Endothelial cell of umbilical vein (primary cell): ENCODE measurements around the gene IFNGR1. TPM values are rescaled to one million over a fixed set of nuclear protein-coding genes. Genes with fewer than 3 reads are reported as not detected.
A peak's percentile ranks its signal among the peaks of the same experiment; 100 is the strongest.

Source experiments
- BruUV-seq: library from RNA; stranded (reverse); fragments of 400-500 nt; replicated peaks from 2 replicates; lab custom pipeline; 2021; lab: Mats Ljungman, UMichigan
- CTCF ChIA-PET: fragments of 300-600, 350-600 bp; sonication (Branson Sonifier 250); formaldehyde crosslinking; loops from one replicate; lab custom pipeline; 2021; ENCODE audit warnings: antibody characterized with exemption, inconsistent platforms; lab: Charles Lee
- POLR2A ChIA-PET: fragments of 300-600, 350-600 bp; sonication (Branson Sonifier 250); formaldehyde crosslinking; loops from one replicate; lab custom pipeline; 2021; ENCODE audit warnings: antibody characterized with exemption, inconsistent platforms; lab: Charles Lee
- DNase-seq: peaks from one replicate; pipeline ENCODE4 v3.0.0-alpha.2; 2011; ENCODE audit warnings: low read depth, low spot score
- FAIRE-seq: peaks from 2 replicates; lab custom pipeline; 2011; peaks lifted over from hg19 to GRCh38; lab: Jason Lieb, UNC
- H2AFZ ChIP-seq: 2 replicates; pipeline ENCODE4 v1.6.0; 2012; ENCODE audit warnings: low read depth, low read length, control low read depth, inconsistent platforms
- H3K27ac ChIP-seq: 2 replicates; pipeline ENCODE4 v1.5.1; 2011; ENCODE audit warnings: low read depth, mild to moderate bottlenecking, control low read depth, low read length, moderate library complexity; ENCODE audit not compliant: insufficient read depth
- H3K27me3 ChIP-seq, 2 experiments: 2 replicates each; pipeline versions ENCODE4 v1.6.0 to v1.6.1; 2011; ENCODE audit warnings: low read length in 2 of 2, mixed read lengths in 1 of 2; ENCODE audit not compliant: control insufficient read depth in 2 of 2, insufficient read depth in 2 of 2
- H3K36me3 ChIP-seq, 2 experiments: 2 replicates in 1 of 2; 3 replicates in 1 of 2; pipeline ENCODE4 v1.5.1; 2011; ENCODE audit warnings: low read length in 2 of 2, mild to moderate bottlenecking in 1 of 2, moderate library complexity in 1 of 2; ENCODE audit not compliant: control insufficient read depth in 2 of 2, insufficient read depth in 2 of 2; ENCODE audit errors: extremely low read depth in 1 of 2
- H3K4me1 ChIP-seq: 3 replicates; pipeline ENCODE4 v1.5.1; 2011; ENCODE audit warnings: mild to moderate bottlenecking, low read length; ENCODE audit not compliant: control insufficient read depth, insufficient read depth; ENCODE audit errors: extremely low read depth
- H3K4me2 ChIP-seq: 2 replicates; pipeline ENCODE4 v1.6.1; 2011; ENCODE audit warnings: low read length, control low read depth, mixed read lengths; ENCODE audit not compliant: insufficient read depth
- H3K4me3 ChIP-seq, 3 experiments: fragments of 200-600 bp in 1 of 3; sonication (generic), shearing (Covaris generic) in 1 of 3; replicated peaks in 1 of 3; 2 replicates each; pipeline ENCODE4 v1.5.1; 2011 to 2016; ENCODE audit warnings: control low read depth in 3 of 3, low read length in 3 of 3, mild to moderate bottlenecking in 2 of 3, inconsistent platforms in 1 of 3, low read depth in 1 of 3, moderate library complexity in 1 of 3; ENCODE audit not compliant: insufficient read depth in 1 of 3
- H3K79me2 ChIP-seq: 2 replicates; pipeline ENCODE4 v1.6.0; 2012; ENCODE audit warnings: low read length, inconsistent platforms; ENCODE audit not compliant: control insufficient read depth, insufficient read depth
- H3K9ac ChIP-seq: replicated peaks from 2 replicates; pipeline ENCODE3; 2011; ENCODE audit warnings: low read length, control low read depth; ENCODE audit not compliant: insufficient read depth; ENCODE audit errors: extremely low read depth
- H3K9me1 ChIP-seq: replicated peaks from 3 replicates; pipeline ENCODE4 v1.6.0; 2011; ENCODE audit warnings: mild to moderate bottlenecking, low read length; ENCODE audit not compliant: control insufficient read depth, insufficient read depth; ENCODE audit errors: extremely low read depth
- H3K9me3 ChIP-seq: replicated peaks from 2 replicates; pipeline ENCODE4 v1.5.1; 2012; ENCODE audit warnings: low read length, inconsistent platforms; ENCODE audit not compliant: control insufficient read depth, insufficient read depth
- H4K20me1 ChIP-seq: replicated peaks from 2 replicates; pipeline ENCODE3; 2011; ENCODE audit warnings: mild to moderate bottlenecking, low read length; ENCODE audit not compliant: control insufficient read depth, insufficient read depth; ENCODE audit errors: extremely low read depth
- CTCF ChIP-seq, 2 donors: IDR thresholded peaks; 1 replicate in 1 of 2; 2 replicates in 1 of 2; pipeline ENCODE4 v1.5.1; 2011; ENCODE audit warnings: low read length in 2 of 2, mild to moderate bottlenecking in 2 of 2, moderate library complexity in 2 of 2, control low read depth in 1 of 2, inconsistent platforms in 1 of 2, low read depth in 1 of 2; ENCODE audit not compliant: insufficient read depth in 1 of 2; ENCODE audit errors: extremely low read depth in 1 of 2
- EZH2 ChIP-seq: IDR thresholded peaks from 2 replicates; pipeline ENCODE4 v1.6.1; 2012; ENCODE audit warnings: borderline replicate concordance, low read depth, mild to moderate bottlenecking, moderate library complexity, low read length, inconsistent platforms; ENCODE audit not compliant: severe bottlenecking
- FOS ChIP-seq: IDR thresholded peaks from 2 replicates; pipeline ENCODE4 v1.6.1; 2011; ENCODE audit warnings: mild to moderate bottlenecking, low read length, moderate library complexity, borderline replicate concordance; ENCODE audit not compliant: insufficient read depth
- GATA2 ChIP-seq: IDR thresholded peaks from 2 replicates; pipeline ENCODE4 v1.7.0; 2011; ENCODE audit warnings: low read depth, mild to moderate bottlenecking, moderate library complexity, mixed read lengths, low read length; ENCODE audit not compliant: insufficient read length, insufficient read depth
- JUN ChIP-seq: IDR thresholded peaks from 2 replicates; pipeline ENCODE4 v1.6.1; 2011; ENCODE audit warnings: borderline replicate concordance, low read depth; ENCODE audit not compliant: insufficient read length, insufficient read depth
- MAX ChIP-seq: IDR thresholded peaks from 2 replicates; pipeline ENCODE4 v1.6.1; 2011; ENCODE audit not compliant: insufficient read depth, insufficient read length
- MYC ChIP-seq: IDR thresholded peaks from one replicate; pipeline ENCODE4 v1.6.1; 2011; ENCODE audit warnings: mild to moderate bottlenecking, low read depth, low read length
- POLR2A ChIP-seq: IDR thresholded peaks from 2 replicates; pipeline ENCODE4 v1.6.1; 2012; ENCODE audit warnings: low read depth, mild to moderate bottlenecking, control low read depth, low read length
- POLR2AphosphoS5 ChIP-seq: IDR thresholded peaks from 2 replicates; pipeline ENCODE4 v1.6.1; 2012; ENCODE audit warnings: low read depth, mild to moderate bottlenecking, control low read depth, low read length, moderate library complexity; ENCODE audit not compliant: insufficient read depth
- dilution Hi-C: fragments of 300-500 bp; cut with MboI; formaldehyde crosslinking; loops from one replicate; pipeline ENCODE4 v1.15.0; 2019; ENCODE audit warnings: low sequenced_read_pairs; ENCODE audit not compliant: extremely low pct_ligation_motif_present
- intact Hi-C: fragments of 100-400 bp; cut with micrococcal nuclease; formaldehyde crosslinking; loops from one replicate; pipeline ENCODE4 v1.10.0; 2022
- polyA plus RNA-seq, 4 experiments: library from polyadenylated mRNA; depleted of rRNA in 3 of 4; stranded (reverse) in 3 of 4; unstranded in 1 of 4; fragments of >200 nt; gene quantifications; 2 replicates each; pipeline versions ENCODE4 v1.2.1 to v1.2.3, GENCODE V29; 2011 to 2012; ENCODE audit warnings: missing spikeins in 1 of 4
- total RNA-seq: library from RNA; stranded (reverse); gene quantifications from 2 replicates; pipeline ENCODE4 v1.2.3, GENCODE V29; 2021

Gene IFNGR1
- total and polyA plus RNA-seq, 2 donors (not counting 3 experiments of a cell fraction or from before 2014, with no cell fraction given): 19.1 to 31.2 TPM

GRCh38 chr6:137197684-137198645, 21.2 kb downstream of the IFNGR1 start:
- no peaks in the 10 kb centered on the region for H3K4me1 ChIP-seq
- H2AFZ ChIP-seq: no peak overlapping the region
- no peak overlapping the region for H3K27ac ChIP-seq
- no peaks in the 10 kb centered on the region for H3K79me2 ChIP-seq
- dilution Hi-C loops: no loop called here
- no peak for TF ChIP-seq JUN
- TF ChIP-seq MAX: no peak
- TF ChIP-seq FOS: no peak
- no peak for TF ChIP-seq GATA2
- TF ChIP-seq CTCF (IDR thresholded peaks at IDR 0.05; ENCODE audit: extremely low read depth in 1 of 2, insufficient read depth in 1 of 2, low read depth in 1 of 2, low read length in 2 of 2): no peak
- TF ChIP-seq POLR2A: no peak
- TF ChIP-seq EZH2: no peak
- no peak for TF ChIP-seq POLR2AphosphoS5
- no peak for TF ChIP-seq MYC
- H3K27me3 ChIP-seq: no peaks in the 10 kb centered on the region
- peaks cover 5 to 11% of the 10 kb centered on the region in 2 experiments for H3K36me3 ChIP-seq
- no peaks in the 10 kb centered on the region for H4K20me1 ChIP-seq
- no TSS peak for BruUV-seq
- intact Hi-C loops: no loop called here
- ChIA-PET CTCF (interaction anchor here (1.3 kb wide), 1 partner anchor 28 kb away, joined by 4 read pairs; no protein-coding TSS in a partner anchor), POLR2A (no interaction called here)
- H3K9ac ChIP-seq: no peak overlapping the region
- no peaks in the 10 kb centered on the region for H3K9me3 ChIP-seq
- peak; percentile 28 for FAIRE-seq
- DNase-seq: no peak
- no peak overlapping the region for H3K4me3 ChIP-seq
- no peak overlapping the region for H3K4me2 ChIP-seq
- no peaks in the 10 kb centered on the region for H3K9me1 ChIP-seq
